Measurements from ENCODE around the gene RAB15. TPM values are rescaled to one million over a fixed set of nuclear protein-coding genes. Genes with fewer than 3 reads are reported as not detected.

The RAB15 gene
- total RNA-seq, 4 donors from 2014 or later: 2.5 to 10.0 (median 5.6) TPM

DNA sequence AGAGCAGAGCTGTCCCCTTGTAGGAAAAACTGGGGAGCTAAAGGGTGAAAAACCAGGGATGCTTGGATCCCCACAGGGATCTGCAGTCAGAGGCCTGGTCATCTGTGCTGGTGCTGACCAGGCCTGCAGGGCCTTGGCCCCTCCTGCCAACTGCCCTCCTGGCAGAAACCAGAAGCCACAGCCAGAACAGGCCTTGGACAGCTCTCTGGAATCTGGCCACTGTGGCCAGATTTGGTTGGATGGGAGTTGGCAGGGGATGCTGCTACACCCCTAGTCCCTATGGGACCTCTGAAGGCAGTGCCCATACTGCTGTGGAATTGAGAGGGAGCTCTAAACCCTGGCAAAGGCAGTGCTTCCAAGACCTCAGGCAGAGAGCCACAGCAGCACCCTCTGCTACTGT lies 20.4 kb downstream of the RAB15 start:
- H3K27me3 ChIP-seq: no peaks in the 10 kb centered on the region
- H3K9me3 ChIP-seq: no peaks in the 10 kb centered on the region
- ATAC-seq: no peak
- H3K4me1 ChIP-seq: peaks cover 0 to 6% (median 0%) of the 10 kb centered on the region in 3 donors
- no peak overlapping the region for H3K4me3 ChIP-seq
- H3K27ac ChIP-seq: no peak overlapping the region
- H3K36me3 ChIP-seq: peaks cover 0 to 29% of the 10 kb centered on the region in 2 donors
- TF ChIP-seq POLR2A (IDR thresholded peaks at IDR 0.05) (no peak), POLR2AphosphoS5 (IDR thresholded peaks at IDR 0.05) (no peak), CTCF (IDR thresholded peaks at IDR 0.05) (no peak), EP300 (IDR thresholded peaks at IDR 0.05) (no peak)

DNA sequence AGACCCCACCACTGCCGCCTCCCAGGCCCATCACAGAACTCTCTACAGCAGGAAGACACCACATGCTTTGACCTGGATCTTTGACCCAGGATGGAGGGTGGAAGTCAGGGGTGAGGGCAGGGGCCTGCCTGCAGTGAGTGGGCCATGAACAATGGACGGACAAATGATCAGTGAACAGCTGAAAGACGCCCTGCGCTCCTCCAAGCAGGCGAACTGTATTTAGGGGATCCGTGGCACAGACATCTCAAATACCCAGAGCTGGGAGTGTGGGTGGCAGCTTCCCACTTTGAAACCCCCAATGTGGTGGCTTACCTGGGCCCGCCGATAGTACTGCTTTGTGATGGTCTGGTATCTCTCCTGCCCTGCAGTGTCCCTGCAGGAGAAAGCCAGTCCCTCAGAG lies 20.8 kb downstream of the RAB15 start:
- no peak overlapping the region for H3K27ac ChIP-seq
- WGBS, 2 donors (ENCODE audit: low coverage in 1 of 2): 100% methylated on average over 1 of the region's 8 CpGs; no CpG with 5 or more reads in 1 of the 2 donors
- ATAC-seq: no peak
- TF ChIP-seq POLR2A (IDR thresholded peaks at IDR 0.05) (no peak), CTCF (IDR thresholded peaks at IDR 0.05) (no peak), EP300 (IDR thresholded peaks at IDR 0.05) (no peak)
- H3K4me3 ChIP-seq: no peak overlapping the region
- no peaks in the 10 kb centered on the region for H3K9me3 ChIP-seq
- no peaks in the 10 kb centered on the region for H3K27me3 ChIP-seq
- H3K4me1 ChIP-seq: peaks cover 0 to 6% (median 0%) of the 10 kb centered on the region in 3 donors
- peaks cover 0 to 29% of the 10 kb centered on the region in 2 donors for H3K36me3 ChIP-seq

GRCh38 chr14:64950889-64951288 lies 21.2 kb downstream of the RAB15 start:
- Histone ChIP-seq H3K4me3 (no peak overlapping the region), H3K27me3 (no peaks in the 10 kb centered on the region), H3K36me3 (peaks cover 0 to 32% of the 10 kb centered on the region in 2 donors), H3K9me3 (no peaks in the 10 kb centered on the region), H3K4me1 (peaks cover 0 to 6% (median 0%) of the 10 kb centered on the region in 3 donors), H3K27ac (no peak overlapping the region)
- 91 to 95% methylated on average over 4 to 7 of the region's 8 CpGs for WGBS, 2 donors (ENCODE audit: low coverage in 1 of 2)
- ATAC-seq: no peak
- no peak for TF ChIP-seq POLR2AphosphoS5 (IDR thresholded peaks at IDR 0.05)
- TF ChIP-seq POLR2A (IDR thresholded peaks at IDR 0.05): no peak
- no peak for TF ChIP-seq CTCF (IDR thresholded peaks at IDR 0.05)
- no peak for TF ChIP-seq EP300 (IDR thresholded peaks at IDR 0.05)

GRCh38 chr14:64948612-64949210 lies 23.4 kb downstream of the RAB15 start:
- H3K27ac ChIP-seq: no peak overlapping the region
- TF ChIP-seq CTCF (IDR thresholded peaks at IDR 0.05) (no peak), POLR2A (IDR thresholded peaks at IDR 0.05) (no peak), POLR2AphosphoS5 (IDR thresholded peaks at IDR 0.05) (no peak), EP300 (IDR thresholded peaks at IDR 0.05) (no peak)
- H3K27me3 ChIP-seq: no peaks in the 10 kb centered on the region
- ATAC-seq: no peak
- 95 to 100% methylated on average over 2 to 5 of the region's 8 CpGs for WGBS, 2 donors (ENCODE audit: low coverage in 1 of 2)
- no peak overlapping the region for H3K4me3 ChIP-seq
- H3K36me3 ChIP-seq: peaks cover 0 to 48% of the 10 kb centered on the region in 2 donors
- H3K9me3 ChIP-seq: no peaks in the 10 kb centered on the region
- H3K4me1 ChIP-seq: peaks cover 0 to 6% (median 0%) of the 10 kb centered on the region in 3 donors

All from gastroesophageal sphincter (tissue), 4 donors.